Keratinocyte (primary cell): ENCODE data around the gene AGPAT2. TPM values are rescaled to one million over a fixed set of nuclear protein-coding genes. Genes with fewer than 3 reads are reported as not detected.
A peak's percentile ranks its signal among the peaks of the same experiment; 100 is the strongest.

Experiments
- DNase-seq: peaks from one replicate; pipeline ENCODE4 v3.0.0-alpha.2; 2011; ENCODE audit warnings: low read depth, missing footprints, low spot score
- FAIRE-seq: peaks from 2 replicates; lab custom pipeline; 2011; peaks lifted over from hg19 to GRCh38; lab: Jason Lieb, UNC
- H2AFZ ChIP-seq: 2 replicates; pipeline ENCODE4 v1.6.0; 2012; ENCODE audit warnings: low read length, control low read depth, inconsistent platforms; ENCODE audit not compliant: control insufficient read depth
- H3K27ac ChIP-seq: 2 replicates; pipeline ENCODE4 v1.5.1; 2011; ENCODE audit warnings: low read length; ENCODE audit not compliant: control insufficient read depth, insufficient read depth
- H3K27me3 ChIP-seq: 3 replicates; pipeline ENCODE4 v1.6.0; 2011; ENCODE audit warnings: low read length; ENCODE audit not compliant: control insufficient read depth, insufficient read depth; ENCODE audit errors: extremely low read depth
- H3K36me3 ChIP-seq, 2 experiments: 2 replicates in 1 of 2; 3 replicates in 1 of 2; pipeline ENCODE4 v1.5.1; 2011; ENCODE audit warnings: low read length in 2 of 2, mild to moderate bottlenecking in 1 of 2; ENCODE audit not compliant: control insufficient read depth in 2 of 2, insufficient read depth in 2 of 2; ENCODE audit errors: extremely low read depth in 1 of 2
- H3K4me1 ChIP-seq: 3 replicates; pipeline ENCODE4 v1.5.1; 2011; ENCODE audit warnings: low read length; ENCODE audit not compliant: control insufficient read depth, insufficient read depth; ENCODE audit errors: extremely low read depth
- H3K4me2 ChIP-seq: 3 replicates; pipeline ENCODE4 v1.6.0; 2011; ENCODE audit warnings: low read depth, low read length; ENCODE audit not compliant: control insufficient read depth, insufficient read depth; ENCODE audit errors: extremely low read depth
- H3K4me3 ChIP-seq, 3 experiments: fragments of 200-600 bp in 1 of 3; sonication (generic) in 1 of 3; 2 replicates in 2 of 3; 3 replicates in 1 of 3; pipeline ENCODE4 v1.5.1; 2011 to 2016; ENCODE audit warnings: low read length in 3 of 3, mild to moderate bottlenecking in 3 of 3, control low read depth in 2 of 3, inconsistent platforms in 1 of 3, low read depth in 1 of 3, mixed read lengths in 1 of 3, mixed run types in 1 of 3, moderate library complexity in 1 of 3; ENCODE audit not compliant: control insufficient read depth in 2 of 3, insufficient read depth in 2 of 3; ENCODE audit errors: extremely low read depth in 1 of 3
- H3K79me2 ChIP-seq: 2 replicates; pipeline ENCODE4 v1.6.0; 2012; ENCODE audit warnings: low read length; ENCODE audit not compliant: control insufficient read depth, insufficient read depth
- H3K9ac ChIP-seq: 3 replicates; pipeline ENCODE4 v1.6.0; 2011; ENCODE audit warnings: low read length; ENCODE audit not compliant: control insufficient read depth, insufficient read depth; ENCODE audit errors: extremely low read depth
- H3K9me1 ChIP-seq: 3 replicates; pipeline ENCODE4 v1.6.0; 2011; ENCODE audit warnings: low read length; ENCODE audit not compliant: control insufficient read depth, insufficient read depth; ENCODE audit errors: extremely low read depth
- H3K9me3 ChIP-seq: 2 replicates; pipeline ENCODE4 v1.5.1; 2012; ENCODE audit warnings: low read depth, low read length; ENCODE audit not compliant: control insufficient read depth
- H4K20me1 ChIP-seq: 3 replicates; pipeline ENCODE4 v1.6.0; 2011; ENCODE audit warnings: low read length; ENCODE audit not compliant: control insufficient read depth, insufficient read depth; ENCODE audit errors: extremely low read depth
- CTCF ChIP-seq, 3 experiments: IDR thresholded peaks in 1 of 3; conservative IDR thresholded peaks in 1 of 3; optimal IDR thresholded peaks in 1 of 3; 2 replicates in 2 of 3; 3 replicates in 1 of 3; pipeline versions ENCODE3 to v1.5.1; 2011; ENCODE audit warnings: low read length in 3 of 3, mild to moderate bottlenecking in 3 of 3, moderate library complexity in 2 of 3, control low read depth in 1 of 3, inconsistent platforms in 1 of 3; ENCODE audit not compliant: insufficient read depth in 2 of 3; ENCODE audit errors: extremely low read depth in 1 of 3
- EZH2 ChIP-seq: IDR thresholded peaks from one replicate; pipeline ENCODE4 v1.6.1; 2012; ENCODE audit warnings: inconsistent platforms, mild to moderate bottlenecking, low read length, moderate library complexity
- dilution Hi-C: fragments of 300-500 bp; cut with MboI; formaldehyde crosslinking; loops from one replicate; pipeline ENCODE4 v1.7.0; 2020; ENCODE audit warnings: low sequenced_read_pairs; ENCODE audit not compliant: extremely low pct_ligation_motif_present
- polyA plus RNA-seq, 5 experiments: library from polyadenylated mRNA; depleted of rRNA in 3 of 5; stranded (reverse) in 3 of 5; stranded (forward) in 1 of 5; unstranded in 1 of 5; fragments of >200 nt; gene quantifications; 1 replicate in 1 of 5; 2 replicates in 3 of 5; 3 replicates in 1 of 5; pipeline versions ENCODE4 v1.2.1 to v1.2.3, GENCODE V29; 2011 to 2012; ENCODE audit warnings: missing spikeins in 2 of 5, low read depth in 1 of 5, low replicate concordance in 1 of 5

Gene AGPAT2
- polyA plus RNA-seq, 1 donor (not counting 4 experiments of a cell fraction or from before 2014, with no cell fraction given) = 26.5 TPM

- Histone ChIP-seq H2AFZ (peak overlapping the region; percentile 81), H3K27ac (peak overlapping the region; percentile 67), H3K9me1 (no peaks in the 10 kb centered on the region), H3K9me3 (no peaks in the 10 kb centered on the region), H3K27me3 (no peaks in the 10 kb centered on the region), H3K4me2 (peak overlapping the region; percentile 93), H4K20me1 (peaks cover 34% of the 10 kb centered on the region), H3K9ac (peak overlapping the region; percentile 90), H3K79me2 (peaks cover 43% of the 10 kb centered on the region), H3K4me1 (peaks cover 25% of the 10 kb centered on the region), H3K4me3 (peak overlapping the region; percentile 65 to 97 (median 87)), H3K36me3 (peaks cover 25 to 26% of the 10 kb centered on the region in 2 experiments)
- DNase-seq (peak; percentile 60), FAIRE-seq (no peak)
- dilution Hi-C loops = no loop called here
- TF ChIP-seq EZH2 (no peak), CTCF (optimal IDR thresholded peaks at IDR 0.05 in 1 of 3, IDR thresholded peaks at IDR 0.05 in 1 of 3, conservative IDR thresholded peaks at IDR 0.05 in 1 of 3; ENCODE audit: extremely low read depth in 1 of 3, insufficient read depth in 2 of 3, low read length in 3 of 3) (peak in 2 of 3 experiments; percentile 60 to 94)
Measured at GRCh38 chr9:136728080-136728547, 40.9 kb upstream of the AGPAT2 start.

DNA sequence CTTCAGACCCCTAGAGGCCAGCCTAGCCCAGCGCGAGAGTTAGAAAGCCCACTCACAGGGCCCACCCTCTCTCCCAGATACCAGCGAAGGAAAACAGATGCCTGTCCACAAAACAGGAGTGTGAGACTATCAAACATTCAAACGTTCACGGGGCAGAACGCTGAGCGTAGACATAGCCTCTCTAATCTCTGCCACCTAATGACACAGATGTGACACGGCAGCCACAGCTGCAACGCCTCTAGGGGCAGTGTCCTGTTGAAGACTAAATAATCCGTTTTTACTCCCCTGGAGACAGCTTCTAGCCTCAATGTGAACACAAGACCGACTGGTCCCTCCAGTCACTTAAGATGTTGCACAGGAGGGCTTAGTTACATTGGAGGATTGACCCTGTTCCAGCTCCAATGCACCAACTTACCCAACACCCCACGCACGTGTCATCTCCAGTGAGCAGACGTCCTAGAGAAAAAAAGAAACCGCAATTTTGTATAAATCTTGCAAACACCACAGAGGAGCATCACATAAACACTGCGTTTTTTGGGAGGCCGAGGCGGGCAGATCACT is 39.5 kb upstream of the AGPAT2 start:
- H3K36me3 ChIP-seq = peaks cover 27 to 33% of the 10 kb centered on the region in 2 experiments
- no peaks in the 10 kb centered on the region for H3K9me3 ChIP-seq
- no peak overlapping the region for H2AFZ ChIP-seq
- DNase-seq (no peak), FAIRE-seq (peak; percentile 20)
- H3K79me2 ChIP-seq = peaks cover 43% of the 10 kb centered on the region
- peaks cover 3% of the 10 kb centered on the region for H3K9me1 ChIP-seq
- H3K9ac ChIP-seq = peak overlapping the region; percentile 90
- no peaks in the 10 kb centered on the region for H3K27me3 ChIP-seq
- peak overlapping the region; percentile 100 for H3K4me2 ChIP-seq
- peak overlapping the region; percentile 65 to 97 (median 87) for H3K4me3 ChIP-seq
- H3K4me1 ChIP-seq = peaks cover 33% of the 10 kb centered on the region
- H4K20me1 ChIP-seq = peaks cover 47% of the 10 kb centered on the region
- H3K27ac ChIP-seq = peak overlapping the region; percentile 67
- TF ChIP-seq EZH2 (no peak), CTCF (optimal IDR thresholded peaks at IDR 0.05 in 1 of 3, IDR thresholded peaks at IDR 0.05 in 1 of 3, conservative IDR thresholded peaks at IDR 0.05 in 1 of 3; ENCODE audit: extremely low read depth in 1 of 3, insufficient read depth in 2 of 3, low read length in 3 of 3) (peak in 2 of 3 experiments; percentile 43 to 67)
- dilution Hi-C loops = no loop called here
